Adrenal gland (tissue), 12 donors: ENCODE results near the gene ZRANB1. TPM values are rescaled to one million over a fixed set of nuclear protein-coding genes. Genes with fewer than 3 reads are reported as not detected.

ENCODE experiments used
- DNase-seq, 7 donors: peaks; one replicate each; pipeline ENCODE4 v3.0.0-alpha.2; 2019 to 2020
- H3K27ac ChIP-seq, 5 donors: fragments of 200-600 bp; sonication (generic) in 4 of 5; 1 replicate in 3 of 5; 2 replicates in 2 of 5; pipeline versions ENCODE4 v1.5.1 to v1.8.0; 2016 to 2020; ENCODE audit warnings: mild to moderate bottlenecking in 1 of 5
- H3K27me3 ChIP-seq: fragments of 200-600 bp; 2 replicates; pipeline ENCODE4 v1.8.0; 2021
- H3K36me3 ChIP-seq, 2 donors: fragments of 200-600 bp; replicated peaks in 1 of 2; 1 replicate in 1 of 2; 2 replicates in 1 of 2; pipeline versions ENCODE4 v1.5.1 to v1.8.0; 2018 to 2022
- H3K4me1 ChIP-seq, 2 donors: fragments of 200-600 bp; replicated peaks in 1 of 2; 1 replicate in 1 of 2; 2 replicates in 1 of 2; pipeline versions ENCODE4 v1.5.1 to v1.8.0; 2018 to 2021
- H3K4me3 ChIP-seq, 4 donors: fragments of 200-600 bp; sonication (generic) in 3 of 4; one replicate each; pipeline ENCODE4 v1.5.1; 2016 to 2018
- H3K9me3 ChIP-seq, 3 donors: fragments of 200-600 bp; sonication (generic) in 1 of 3; replicated peaks in 1 of 3; 1 replicate in 2 of 3; 2 replicates in 1 of 3; pipeline versions ENCODE4 v1.5.1 to v1.8.0; 2016 to 2021
- POLR2A ChIP-seq, 2 donors: fragments of 450-650 bp; IDR thresholded peaks; one replicate each; pipeline ENCODE4 v1.6.1; 2017; ENCODE audit warnings: antibody characterized with exemption in 2 of 2, mild to moderate bottlenecking in 2 of 2, moderate library complexity in 1 of 2
- WGBS, 4 donors: extraction: QIAGEN DNeasy Blood & Tissue Kit in 2 of 4; methylation state at CpG; one replicate each; pipeline versions ENCODE4 v1.1.5 to v1.1.7; 2013 to 2017; 5-methylcytosine and 5-hydroxymethylcytosine counted together
- intact Hi-C, 2 donors: fragments of 100-400 bp; cut with DNase I; formaldehyde crosslinking; loops; one replicate each; pipeline versions ENCODE4 v1.14.1 to v1.15.0; 2022 to 2023
- polyA plus RNA-seq, 3 donors: library from polyadenylated mRNA; stranded (reverse); fragments of 200-250 nt in 2 of 3; fragments of 350-450 nt in 1 of 3; fragmentation: Illumina TruSeq in 1 of 3; extraction: RNeasy Lipid Tissue Mini Kit (QIAGEN cat#74804) in 1 of 3; gene quantifications; one replicate each; pipeline ENCODE4 v1.2.3, GENCODE V29; 2013 to 2014
- total RNA-seq, 9 donors: library from RNA; depleted of rRNA in 4 of 9; stranded (reverse); fragments of >200 nt in 4 of 9; fragments of 120-200 nt in 1 of 9; fragmentation: NEBNext Ultra II Directional in 1 of 9; extraction: Animal tissue kit (Norgen Biotek cat#: 25700) in 1 of 9; gene quantifications; one replicate each; pipeline versions ENCODE4 v1.1.0 to v1.2.4, GENCODE V29; 2013 to 2023
- TF ChIP-seq, protein P1 (sequence below), 6 experiments: fragments of 450-650 bp in 4 of 6; fragments of 200-600 bp in 2 of 6; sonication (generic) in 1 of 6; IDR thresholded peaks; 1 replicate in 5 of 6; 2 replicates in 1 of 6; pipeline versions ENCODE4 v1.5.1 to v1.8.0; 2016 to 2021; ENCODE audit warnings: antibody characterized with exemption in 6 of 6, mild to moderate bottlenecking in 2 of 6, moderate library complexity in 1 of 6
- donor health status: healthy with polysubstance abuse.
- donor health status: Bipolar disorder and iron deficiency.
- donor health status: DM: yes; HTN: yes; CAD: no.
- donor health status: DM: no; HTN: no; CAD: no.
- donor health status: DM: no; HTN: no; CAD: no.
- donor health status: DM: yes; HTN: yes; CAD: no.

The ZRANB1 gene
- total and polyA plus RNA-seq, 12 donors = 20.2 to 64.7 (median 38.0) TPM

GRCh38 chr10:124896751-124897150, 45.2 kb upstream of the ZRANB1 start:
- 68 to 78% (median 73%) methylated on average over 4 of the region's 4 CpGs for WGBS, 4 donors
- no peak overlapping the region for H3K4me3 ChIP-seq
- H3K27ac ChIP-seq = no peak overlapping the region
- intact Hi-C loops = no loop called here
- no peaks in the 10 kb centered on the region for H3K4me1 ChIP-seq
- no peaks in the 10 kb centered on the region for H3K9me3 ChIP-seq
- H3K36me3 ChIP-seq = no peaks in the 10 kb centered on the region
- TF ChIP-seq POLR2A (IDR thresholded peaks at IDR 0.05) = no peak
- TF ChIP-seq, protein P1, sequence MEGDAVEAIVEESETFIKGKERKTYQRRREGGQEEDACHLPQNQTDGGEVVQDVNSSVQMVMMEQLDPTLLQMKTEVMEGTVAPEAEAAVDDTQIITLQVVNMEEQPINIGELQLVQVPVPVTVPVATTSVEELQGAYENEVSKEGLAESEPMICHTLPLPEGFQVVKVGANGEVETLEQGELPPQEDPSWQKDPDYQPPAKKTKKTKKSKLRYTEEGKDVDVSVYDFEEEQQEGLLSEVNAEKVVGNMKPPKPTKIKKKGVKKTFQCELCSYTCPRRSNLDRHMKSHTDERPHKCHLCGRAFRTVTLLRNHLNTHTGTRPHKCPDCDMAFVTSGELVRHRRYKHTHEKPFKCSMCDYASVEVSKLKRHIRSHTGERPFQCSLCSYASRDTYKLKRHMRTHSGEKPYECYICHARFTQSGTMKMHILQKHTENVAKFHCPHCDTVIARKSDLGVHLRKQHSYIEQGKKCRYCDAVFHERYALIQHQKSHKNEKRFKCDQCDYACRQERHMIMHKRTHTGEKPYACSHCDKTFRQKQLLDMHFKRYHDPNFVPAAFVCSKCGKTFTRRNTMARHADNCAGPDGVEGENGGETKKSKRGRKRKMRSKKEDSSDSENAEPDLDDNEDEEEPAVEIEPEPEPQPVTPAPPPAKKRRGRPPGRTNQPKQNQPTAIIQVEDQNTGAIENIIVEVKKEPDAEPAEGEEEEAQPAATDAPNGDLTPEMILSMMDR (IDR thresholded peaks at IDR 0.05) = no peak
- no peak for DNase-seq
- H3K27me3 ChIP-seq = no peaks in the 10 kb centered on the region

- H3K4me3 ChIP-seq = no peak overlapping the region
- intact Hi-C loops = no loop called here
- peaks cover 0 to 3% of the 10 kb centered on the region in 2 donors for H3K4me1 ChIP-seq
- H3K36me3 ChIP-seq = no peaks in the 10 kb centered on the region
- 84 to 90% (median 86%) methylated on average over 4 to 9 of the region's 9 CpGs for WGBS, 4 donors
- no peaks in the 10 kb centered on the region for H3K9me3 ChIP-seq
- H3K27ac ChIP-seq = no peak overlapping the region
- DNase-seq = peak in 1 of 7 donors; percentile 36
- H3K27me3 ChIP-seq = no peaks in the 10 kb centered on the region
- TF ChIP-seq, protein P1 (IDR thresholded peaks at IDR 0.05) = no peak
- no peak for TF ChIP-seq POLR2A (IDR thresholded peaks at IDR 0.05)
Observed at GRCh38 chr10:124898471-124898870, 43.5 kb upstream of the ZRANB1 start.

DNA sequence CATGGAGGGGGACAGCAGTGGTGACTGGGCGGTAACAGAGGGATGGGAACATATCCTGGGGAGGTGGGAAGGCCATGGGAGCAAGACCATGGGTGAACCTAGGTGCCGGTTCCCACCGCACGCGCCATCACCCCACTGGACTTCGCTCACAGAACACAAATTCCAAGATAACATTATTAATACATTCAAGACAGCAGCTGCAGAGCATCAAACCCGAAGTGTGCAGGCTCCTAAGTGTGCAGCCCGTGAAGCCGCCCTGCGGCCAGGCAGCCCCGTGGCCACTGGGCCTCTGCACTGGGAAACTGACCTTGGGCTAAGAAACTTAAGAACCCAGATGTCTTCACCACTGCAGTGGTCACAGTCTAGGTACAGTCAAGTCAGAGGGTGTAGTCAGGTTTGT, 42.8 kb upstream of the ZRANB1 start:
- TF ChIP-seq, protein P1 (IDR thresholded peaks at IDR 0.05) = no peak
- TF ChIP-seq POLR2A (IDR thresholded peaks at IDR 0.05) = no peak
- Histone ChIP-seq H3K36me3 (no peaks in the 10 kb centered on the region), H3K4me1 (peaks cover 0 to 3% of the 10 kb centered on the region in 2 donors), H3K9me3 (no peaks in the 10 kb centered on the region), H3K27ac (no peak overlapping the region), H3K27me3 (no peaks in the 10 kb centered on the region), H3K4me3 (no peak overlapping the region)
- WGBS, 4 donors = 89 to 100% (median 94%) methylated on average over 1 to 11 of the region's 11 CpGs
- peak in 1 of 7 donors; percentile 34 for DNase-seq
- intact Hi-C loops = no loop called here

- peaks cover 0 to 3% of the 10 kb centered on the region in 2 donors for H3K4me1 ChIP-seq
- WGBS, 4 donors = 93 to 97% (median 94%) methylated on average over 1 of the region's 1 CpG
- no peak for DNase-seq
- H3K27me3 ChIP-seq = no peaks in the 10 kb centered on the region
- no peaks in the 10 kb centered on the region for H3K9me3 ChIP-seq
- TF ChIP-seq, protein P1 (IDR thresholded peaks at IDR 0.05) = no peak
- no peak for TF ChIP-seq POLR2A (IDR thresholded peaks at IDR 0.05)
- H3K27ac ChIP-seq = peak overlapping the region in 2 of 5 donors; percentile 2 to 52
- intact Hi-C loops = no loop called here
- no peak overlapping the region for H3K4me3 ChIP-seq
- H3K36me3 ChIP-seq = no peaks in the 10 kb centered on the region
Observed at GRCh38 chr10:124902462-124902861, 39.5 kb upstream of the ZRANB1 start.
